DLD1 (cell line): Measurements from ENCODE around the gene PLPPR3.

ENCODE experiments used
- in situ Hi-C: cut with HindIII; loops from 2 replicates; pipeline ENCODE4 v1.10.0; 2017; ENCODE audit warnings: low sequenced_read_pairs

The PLPPR3 gene

GRCh38 chr19:778910-779653 is 42.7 kb downstream of the PLPPR3 start:
- in situ Hi-C loops, result no loop called here

- in situ Hi-C loops, result no loop called here
Observed at GRCh38 chr19:776549-776948, 45.2 kb downstream of the PLPPR3 start.

DNA sequence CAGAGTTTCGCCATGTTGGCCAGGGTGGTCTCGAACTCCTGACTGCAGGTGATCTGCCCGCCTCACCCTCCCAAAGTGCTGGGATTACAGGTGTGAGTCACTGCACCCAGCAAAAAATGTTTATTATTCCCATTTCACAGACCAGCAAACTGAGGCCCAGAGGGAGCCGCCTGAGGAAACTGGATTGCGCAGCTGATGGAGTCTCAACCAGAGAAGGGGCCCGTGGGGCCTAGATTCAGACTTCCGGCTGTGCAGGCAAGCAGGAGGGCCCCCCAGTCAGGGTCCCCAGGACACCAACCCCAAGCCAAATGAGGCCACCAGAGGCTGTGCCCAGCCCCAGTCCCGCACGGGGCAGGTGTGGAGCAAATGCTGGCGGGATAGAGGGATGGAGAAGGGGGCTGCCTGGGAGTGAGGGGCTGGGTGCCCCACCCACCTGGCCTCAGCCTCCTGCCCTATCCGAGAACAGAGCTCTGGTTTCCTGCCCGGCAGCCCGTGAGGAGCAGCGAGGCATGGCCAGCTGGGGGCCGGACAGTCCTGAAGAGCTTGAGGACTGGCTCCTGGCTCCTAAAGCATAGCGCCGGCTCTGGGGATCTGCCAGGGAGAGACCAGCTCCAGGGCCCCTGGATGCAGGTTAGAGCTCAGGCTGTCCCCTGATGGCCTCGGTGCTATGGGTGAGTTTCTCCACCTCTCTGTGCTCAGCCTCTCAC is 48.9 kb downstream of the PLPPR3 start:
- in situ Hi-C loops, result no loop called here

- in situ Hi-C loops, result no loop called here
Observed at GRCh38 chr19:772063-772462, 49.7 kb downstream of the PLPPR3 start.

DNA sequence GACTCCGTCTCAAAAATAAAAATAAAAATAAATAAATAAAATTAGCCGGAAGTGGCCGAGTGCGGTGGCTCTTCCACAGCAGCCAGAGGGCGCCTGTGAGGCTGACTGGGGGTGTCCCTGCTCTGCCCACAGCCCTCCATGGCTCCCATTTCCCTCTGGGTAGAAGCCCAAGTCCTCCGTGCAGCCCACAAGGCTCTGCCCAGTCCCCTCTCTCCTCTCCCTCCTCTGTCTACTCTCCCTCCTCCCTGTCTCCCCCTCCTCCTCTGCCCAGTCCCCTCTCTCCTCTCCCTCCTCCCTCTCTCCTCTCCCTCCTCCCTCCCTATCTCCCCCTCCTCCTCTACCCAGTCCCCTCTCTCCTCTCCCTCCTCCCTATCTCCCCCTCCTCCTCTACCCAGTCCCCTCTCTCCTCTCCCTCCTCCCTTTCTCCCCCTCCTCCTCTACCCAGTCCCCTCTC is 50.4 kb downstream of the PLPPR3 start:
- in situ Hi-C loops, result no loop called here

- in situ Hi-C loops, result no loop called here
Observed at GRCh38 chr19:769616-770015, 52.1 kb downstream of the PLPPR3 start.

GRCh38 chr19:768424-768823 is 53.3 kb downstream of the PLPPR3 start:
- in situ Hi-C loops, result no loop called here

DNA sequence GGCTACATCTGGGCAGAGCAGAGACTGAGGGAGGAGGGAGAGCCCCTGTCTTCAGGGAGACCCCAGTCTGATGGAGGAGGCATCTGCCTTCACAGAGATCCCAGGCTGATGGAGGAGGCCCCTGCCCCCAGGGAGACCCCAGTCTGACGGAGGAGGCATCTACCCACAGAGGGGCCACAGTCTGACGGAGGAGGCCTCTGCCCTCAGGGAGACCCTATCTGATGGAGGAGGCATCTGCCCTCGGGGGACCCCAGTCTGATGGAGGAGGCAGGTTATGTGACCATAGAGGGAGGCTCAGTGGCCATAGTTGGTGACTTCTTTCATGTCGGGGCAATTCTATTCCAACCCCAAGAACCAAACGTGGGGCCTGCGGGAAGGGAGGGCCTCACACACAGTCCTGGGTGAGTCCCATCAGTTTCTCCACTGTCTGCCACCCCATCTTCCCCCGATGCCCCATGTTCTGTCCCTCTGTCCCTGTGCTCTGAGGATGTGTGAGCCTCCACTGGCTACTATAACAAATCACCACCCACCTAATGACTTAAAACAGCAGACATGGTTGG is 56.5 kb downstream of the PLPPR3 start:
- in situ Hi-C loops, result no loop called here

DNA sequence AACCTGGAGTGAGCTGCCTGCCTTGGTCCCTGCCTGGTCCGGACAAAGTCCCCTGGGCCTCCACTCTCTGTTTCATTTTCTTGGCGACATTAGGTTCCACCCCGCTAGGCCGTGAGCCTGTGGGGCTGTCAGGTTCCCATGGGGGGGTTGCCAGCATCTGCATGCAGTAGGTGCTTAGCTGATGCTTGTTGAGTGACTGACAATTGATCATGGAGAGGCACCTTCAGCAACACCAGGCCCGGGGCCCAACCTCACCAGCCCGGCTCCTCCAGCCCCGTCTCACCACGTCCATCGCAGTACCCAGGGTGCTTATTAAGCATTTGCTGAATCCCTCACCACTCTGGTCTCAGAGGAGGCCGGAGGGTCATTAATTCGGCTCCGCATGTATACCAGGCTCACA is 57.5 kb downstream of the PLPPR3 start:
- in situ Hi-C loops, result no loop called here

- in situ Hi-C loops, result no loop called here
Observed at GRCh38 chr19:763869-764268, 57.9 kb downstream of the PLPPR3 start.

GRCh38 chr19:763181-763580 is 58.6 kb downstream of the PLPPR3 start:
- in situ Hi-C loops, result no loop called here
